Amniotic stem cell (primary cell): ENCODE data around the gene FAHD2A.
"Not testable (repeated sequence)": the region's sequence is repeated elsewhere in the genome, so short reads cannot be mapped to it uniquely, and the experiment has no call there.

Experiments used
- DNase-seq: peaks from one replicate; lab custom pipeline; 2025; lab: John Stamatoyannopoulos, UW

The FAHD2A gene

DNA sequence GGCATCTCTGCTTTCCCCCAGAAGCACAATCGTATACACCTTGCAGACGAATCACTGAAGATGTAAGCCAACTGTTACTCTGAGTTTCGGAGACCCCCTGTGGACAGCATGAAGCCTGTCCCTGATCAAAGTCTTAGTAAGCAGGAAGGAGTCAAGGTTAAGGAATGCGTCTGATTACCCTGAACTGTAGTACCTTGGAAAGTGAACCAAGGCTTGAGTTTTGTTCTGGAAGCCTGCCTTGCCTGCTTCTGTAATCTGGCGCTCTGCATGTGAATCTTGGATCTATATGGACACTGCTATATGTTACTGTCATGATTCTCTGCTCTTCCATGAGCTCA is 33.3 kb downstream of the FAHD2A start:
- DNase-seq, result not testable (repeated sequence)

DNA sequence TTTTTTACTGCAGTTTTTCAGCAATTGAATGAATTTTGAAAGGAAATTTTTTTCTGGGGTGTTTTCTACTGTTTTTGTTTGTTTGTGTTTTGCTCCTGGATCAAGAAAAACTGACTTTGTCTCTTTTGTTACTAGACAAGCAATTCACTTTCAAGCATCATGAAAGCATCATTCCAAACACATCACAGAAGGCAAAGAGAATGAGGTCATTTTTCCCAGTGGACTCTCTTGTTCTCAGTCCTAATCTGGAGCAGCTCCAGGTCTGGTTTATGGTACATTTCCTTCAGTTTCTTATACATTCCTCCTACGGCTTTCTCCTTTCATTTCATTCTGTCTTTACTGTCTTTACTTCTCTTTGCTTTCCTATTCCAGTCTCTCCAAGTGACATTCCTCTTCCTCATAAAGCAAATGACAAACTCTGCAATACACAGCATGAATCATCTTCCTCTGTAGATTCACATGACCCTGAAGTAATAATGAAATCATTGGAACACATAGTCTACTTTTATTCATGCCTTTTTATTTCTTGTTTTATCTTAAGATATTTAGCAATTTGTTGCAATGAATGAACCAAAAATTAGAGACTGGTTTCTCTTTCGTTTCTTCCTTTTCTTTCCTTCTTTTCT is 40.1 kb downstream of the FAHD2A start:
- DNase-seq, result not testable (repeated sequence)

DNA sequence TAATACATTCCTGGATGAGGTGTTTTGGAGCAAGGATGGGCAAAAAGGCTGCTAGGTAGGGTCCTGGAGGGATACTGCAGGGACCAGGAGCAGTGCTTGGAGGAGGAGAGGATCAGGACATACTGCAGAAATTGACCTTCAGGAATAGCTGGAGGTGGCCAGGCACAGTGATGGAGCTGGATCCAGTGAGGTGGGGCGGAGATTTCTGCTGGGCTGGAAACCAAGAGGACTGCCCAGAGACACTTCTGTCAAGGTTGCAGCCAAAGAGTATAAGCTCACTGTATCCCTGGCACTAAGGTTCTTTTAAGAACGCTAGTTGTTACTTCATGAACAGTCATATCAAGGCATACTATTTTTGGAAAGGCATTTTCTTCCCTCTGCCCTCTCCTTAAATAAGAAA is 42.8 kb downstream of the FAHD2A start:
- not testable (repeated sequence) for DNase-seq

DNA sequence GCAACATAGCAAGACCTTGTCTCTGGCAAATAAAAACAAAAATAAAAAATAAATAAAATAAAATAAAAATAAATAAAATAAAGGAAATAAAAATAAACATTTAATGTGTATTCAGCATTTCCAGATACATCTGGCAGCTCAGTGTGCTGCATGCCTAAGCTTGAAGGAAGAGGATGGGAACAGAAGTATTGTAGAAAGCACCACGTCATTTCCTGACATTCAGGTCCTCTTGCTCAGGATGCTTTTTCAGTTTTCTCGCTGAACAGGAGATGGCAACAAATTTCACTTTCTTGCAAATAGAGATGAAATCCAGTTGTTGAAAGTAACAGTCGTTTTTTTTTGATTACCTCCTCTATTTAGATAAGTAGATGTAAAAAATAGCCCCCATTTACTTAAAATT is 60.8 kb downstream of the FAHD2A start:
- not testable (repeated sequence) for DNase-seq
